SK-MEL-5 (cell line): ENCODE measurements around the gene ATP13A3. TPM values are rescaled to one million over a fixed set of nuclear protein-coding genes. Genes with fewer than 3 reads are reported as not detected.

ENCODE experiments used
- DNase-seq: peaks from one replicate; pipeline ENCODE4 v3.0.0-alpha.2; 2016; ENCODE audit warnings: low read depth, low spot score
- in situ Hi-C: cut with HindIII; loops from 2 replicates; pipeline ENCODE4 v1.10.0; 2016; ENCODE audit warnings: low sequenced_read_pairs, high pct_unique_total_duplicates, low pct_unique_long_range_greater_than_20kb
- total RNA-seq: library from RNA; depleted of rRNA; stranded (reverse); fragments of >200 nt; shearing (Covaris generic); gene quantifications from 2 replicates; pipeline ENCODE4 v1.2.3, GENCODE V29; 2014

ATP13A3 gene
- total RNA-seq, 1 experiment from 2014 or later: 102 TPM

GRCh38 chr3:194465246-194465645, 21.6 kb downstream of the ATP13A3 start:
- no peak for DNase-seq
- in situ Hi-C loops: no loop called here

- no peak for DNase-seq
- in situ Hi-C loops: no loop called here
Measured at GRCh38 chr3:194464692-194465091, 22.1 kb downstream of the ATP13A3 start.

GRCh38 chr3:194462936-194463335, 23.9 kb downstream of the ATP13A3 start:
- in situ Hi-C loops: no loop called here
- DNase-seq: no peak

- no peak for DNase-seq
- in situ Hi-C loops: no loop called here
Measured at GRCh38 chr3:194460566-194460965, 26.2 kb downstream of the ATP13A3 start.

GRCh38 chr3:194458131-194458530, 28.7 kb downstream of the ATP13A3 start:
- DNase-seq: no peak
- in situ Hi-C loops: no loop called here

GRCh38 chr3:194455481-194455880, 31.3 kb downstream of the ATP13A3 start:
- in situ Hi-C loops: no loop called here

GRCh38 chr3:194450341-194450740, 36.5 kb downstream of the ATP13A3 start:
- in situ Hi-C loops: no loop called here
- DNase-seq: no peak

More at GRCh38 chr3:194455481-194455880, 31.3 kb downstream of the ATP13A3 start:
- DNase-seq: no peak

- in situ Hi-C loops: no loop called here
- DNase-seq: no peak
Measured at GRCh38 chr3:194449913-194450312, 36.9 kb downstream of the ATP13A3 start.

- in situ Hi-C loops: no loop called here
- DNase-seq: no peak
Measured at GRCh38 chr3:194447657-194448056, 39.1 kb downstream of the ATP13A3 start.

GRCh38 chr3:194447161-194447560, 39.6 kb downstream of the ATP13A3 start:
- no peak for DNase-seq
- in situ Hi-C loops: no loop called here

GRCh38 chr3:194446754-194447153, 40.0 kb downstream of the ATP13A3 start:
- in situ Hi-C loops: no loop called here

GRCh38 chr3:194446172-194446571, 40.6 kb downstream of the ATP13A3 start:
- in situ Hi-C loops: no loop called here
- no peak for DNase-seq

More at GRCh38 chr3:194446754-194447153, 40.0 kb downstream of the ATP13A3 start:
- no peak for DNase-seq

GRCh38 chr3:194443901-194444300, 42.9 kb downstream of the ATP13A3 start:
- in situ Hi-C loops: no loop called here
- no peak for DNase-seq

- in situ Hi-C loops: no loop called here
- no peak for DNase-seq
Measured at GRCh38 chr3:194440756-194441155, 46.0 kb downstream of the ATP13A3 start.

- no peak for DNase-seq
Measured at GRCh38 chr3:194439881-194440550, 46.8 kb downstream of the ATP13A3 start.

GRCh38 chr3:194434503-194434902, 52.3 kb downstream of the ATP13A3 start:
- in situ Hi-C loops: no loop called here
- no peak for DNase-seq

More at GRCh38 chr3:194439881-194440550, 46.8 kb downstream of the ATP13A3 start:
- in situ Hi-C loops: no loop called here

- in situ Hi-C loops: no loop called here
- no peak for DNase-seq
Measured at GRCh38 chr3:194431554-194431953, 55.2 kb downstream of the ATP13A3 start.

- no peak for DNase-seq
- in situ Hi-C loops: no loop called here
Measured at GRCh38 chr3:194425399-194425798, 61.4 kb downstream of the ATP13A3 start.

- in situ Hi-C loops: no loop called here
- DNase-seq: no peak
Measured at GRCh38 chr3:194424953-194425352, 61.8 kb downstream of the ATP13A3 start.

- DNase-seq: no peak
- in situ Hi-C loops: no loop called here
Measured at GRCh38 chr3:194424373-194424772, 62.4 kb downstream of the ATP13A3 start.
